IMR-90 (cell line): ENCODE measurements around the gene SELP.

Experiments
- CTCF ChIP-seq: conservative IDR thresholded peaks from 2 replicates; pipeline ENCODE4 v1.5.1; 2012; ENCODE audit warnings: mild to moderate bottlenecking, low read depth, low read length, improper control_type of control experiment
- FOS ChIP-seq: fragments of 150-350 bp; IDR thresholded peaks from 2 replicates; pipeline ENCODE4 v1.6.1; 2016; ENCODE audit warnings: low read depth, low read length
- MXI1 ChIP-seq: IDR thresholded peaks from 2 replicates; pipeline ENCODE4 v1.6.1; 2012; ENCODE audit warnings: low read depth, mild to moderate bottlenecking, low read length, moderate library complexity, borderline replicate concordance
- NFE2L2 ChIP-seq: fragments of 150-350 bp; IDR thresholded peaks from 2 replicates; pipeline ENCODE4 v1.6.1; 2016; ENCODE audit warnings: low read depth, mild to moderate bottlenecking, low read length
- POLR2A ChIP-seq: IDR thresholded peaks from 2 replicates; pipeline ENCODE4 v1.6.1; 2012; ENCODE audit warnings: mild to moderate bottlenecking, low read depth, low read length
- RAD21 ChIP-seq: IDR thresholded peaks from 2 replicates; pipeline ENCODE4 v1.6.1; 2012; ENCODE audit warnings: low read length, improper control_type of control experiment
- RCOR1 ChIP-seq: IDR thresholded peaks from 2 replicates; pipeline ENCODE4 v1.6.1; 2012; ENCODE audit warnings: mild to moderate bottlenecking, low read length, improper control_type of control experiment; ENCODE audit not compliant: insufficient replicate concordance
- SMC3 ChIP-seq: fragments of 150-350 bp; IDR thresholded peaks from 2 replicates; pipeline ENCODE4 v1.6.1; 2016; ENCODE audit warnings: low read depth, mild to moderate bottlenecking, antibody characterized with exemption, low read length, moderate library complexity

- no peak for TF ChIP-seq CTCF
- no peak for TF ChIP-seq POLR2A
- no peak for TF ChIP-seq RCOR1
- no peak for TF ChIP-seq MXI1
- no peak for TF ChIP-seq SMC3
- TF ChIP-seq FOS: no peak
- no peak for TF ChIP-seq RAD21
- no peak for TF ChIP-seq NFE2L2
Observed at GRCh38 chr1:169624912-169625311, 5.0 kb downstream of the SELP start.
